Activated naive CD4-positive, alpha-beta T cell treated with anti-CD3 and anti-CD28 coated beads, Interleukin-2, amount 50 U/mL, for 16 hours (primary cell): Measurements from ENCODE around the gene IFT25.

Experiments used
- DNase-seq: peaks from one replicate; pipeline ENCODE4 v3.0.0-alpha.2; 2020

The IFT25 gene

DNA sequence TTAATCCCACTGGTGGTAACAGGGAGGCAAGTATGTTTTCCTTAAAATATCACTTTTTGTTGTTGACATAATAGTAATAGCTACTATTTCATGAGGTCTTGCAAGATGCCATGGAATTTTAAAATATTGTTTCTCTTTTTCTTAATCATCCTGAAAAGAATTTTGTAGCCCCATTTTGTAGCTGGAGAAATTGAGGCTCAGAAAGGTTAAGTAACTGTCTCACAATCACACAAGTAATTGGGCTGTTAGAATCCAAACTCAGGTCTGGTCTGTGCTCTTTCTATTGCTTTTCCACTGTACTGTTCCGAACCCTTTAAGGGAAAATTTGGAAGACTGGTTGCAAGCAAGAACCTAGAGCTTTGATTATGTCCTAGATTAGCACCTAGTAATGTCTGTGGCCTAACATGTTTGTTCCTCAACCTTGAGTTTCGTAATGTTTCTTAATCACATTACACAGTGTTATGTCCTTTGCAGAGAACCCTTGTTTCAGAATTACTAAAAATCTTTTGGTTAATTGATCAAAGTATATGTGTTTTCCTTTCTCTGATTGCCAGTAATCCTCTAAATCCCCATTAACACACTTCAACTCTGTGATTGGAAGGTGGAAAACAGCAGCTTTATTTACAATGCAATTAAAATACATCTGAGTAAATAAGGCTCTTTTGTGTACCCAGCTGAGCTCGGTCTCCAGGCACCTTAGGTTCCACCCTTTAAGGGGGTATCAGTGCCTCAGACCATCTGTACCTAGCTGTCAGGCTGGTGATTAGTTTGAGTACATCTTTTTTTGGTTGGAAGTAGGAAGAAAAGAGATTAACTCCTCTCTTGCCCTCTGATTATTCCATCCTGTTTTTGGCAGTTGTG is 11.0 kb upstream of the IFT25 start:
- DNase-seq = no peak

DNA sequence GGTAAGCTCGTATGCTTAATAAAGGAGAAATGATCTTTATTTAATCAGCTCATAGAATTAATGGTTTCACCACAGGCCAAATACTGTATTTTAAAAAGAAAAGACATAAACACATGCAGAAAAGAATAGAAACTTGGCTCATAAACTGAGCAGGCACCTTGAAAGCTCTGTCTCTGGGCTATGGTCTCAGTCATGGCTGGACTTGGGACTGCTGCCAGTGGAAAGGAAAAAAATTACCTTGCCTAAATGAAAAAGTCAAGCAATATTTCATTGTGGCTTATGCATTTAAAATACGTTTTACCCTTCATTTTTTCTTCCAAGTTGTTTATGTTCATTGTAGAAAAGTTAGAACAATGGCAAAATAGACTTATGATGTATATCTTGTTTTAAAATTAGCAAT is 8.6 kb upstream of the IFT25 start:
- no peak for DNase-seq

DNA sequence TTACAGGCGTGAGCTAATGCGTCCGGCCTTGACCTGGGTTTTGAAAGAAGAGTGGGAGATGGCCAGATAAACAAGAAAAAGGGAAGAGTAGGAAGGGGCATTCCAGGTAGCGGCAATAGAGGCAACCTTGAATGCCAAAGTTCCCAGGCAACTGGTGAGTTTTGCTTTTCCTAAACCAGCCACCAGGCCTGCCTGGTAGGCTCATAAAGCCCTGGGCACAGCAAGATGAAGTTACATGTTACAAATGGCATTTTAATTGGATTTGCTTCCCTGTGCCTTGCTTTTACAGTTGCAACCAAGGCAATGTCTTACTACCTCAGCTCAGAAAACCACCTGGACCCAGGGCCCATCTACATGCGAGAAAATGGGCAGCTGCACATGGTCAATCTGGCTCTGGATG is 6.2 kb upstream of the IFT25 start:
- DNase-seq = no peak

DNA sequence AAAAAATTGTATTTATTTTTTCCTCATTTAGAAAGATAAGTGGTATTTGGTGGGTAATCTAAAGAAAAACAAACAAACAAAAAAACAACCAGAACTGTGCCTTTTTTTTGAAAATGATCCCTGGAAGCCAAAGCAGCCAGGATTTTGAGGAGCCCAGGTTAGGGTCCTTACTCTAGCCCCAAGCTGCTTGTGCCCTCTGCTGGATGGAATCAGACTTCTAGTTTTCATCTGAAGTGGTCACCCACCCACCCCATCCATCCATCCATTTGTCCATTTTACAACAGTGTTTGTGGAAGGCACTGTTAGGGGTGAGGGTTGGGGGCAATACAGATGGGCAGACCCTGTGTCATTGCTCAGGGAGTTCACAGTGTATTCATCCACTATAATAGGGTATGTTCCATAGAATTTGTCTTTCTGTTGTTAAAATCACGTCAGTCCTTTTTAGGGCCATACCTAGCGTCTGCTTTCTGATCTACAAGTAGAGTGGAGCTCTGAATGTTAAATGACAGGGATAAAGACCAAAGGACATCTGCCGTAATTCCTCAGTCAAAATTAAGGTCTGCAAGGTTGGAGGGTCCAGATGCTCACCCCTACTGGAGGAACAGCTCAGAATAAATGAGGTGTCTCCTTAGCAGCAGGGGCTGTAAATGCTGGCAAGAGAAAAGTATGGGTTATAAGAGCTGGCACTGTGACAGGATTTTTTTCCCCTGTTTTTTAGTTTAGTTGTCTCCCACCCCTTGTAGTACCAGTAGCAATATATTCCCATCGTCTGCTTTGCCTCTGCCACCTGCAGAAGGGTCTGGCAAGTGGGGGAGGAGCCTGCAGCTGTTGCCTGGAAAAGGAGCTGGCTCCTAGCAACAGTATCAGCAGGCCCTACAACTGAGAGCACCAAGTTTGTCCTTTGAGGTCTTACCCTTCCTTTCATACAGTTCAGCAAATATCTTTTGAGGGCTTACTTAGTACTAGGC is 3.8 kb upstream of the IFT25 start:
- DNase-seq = peak; percentile 22

DNA sequence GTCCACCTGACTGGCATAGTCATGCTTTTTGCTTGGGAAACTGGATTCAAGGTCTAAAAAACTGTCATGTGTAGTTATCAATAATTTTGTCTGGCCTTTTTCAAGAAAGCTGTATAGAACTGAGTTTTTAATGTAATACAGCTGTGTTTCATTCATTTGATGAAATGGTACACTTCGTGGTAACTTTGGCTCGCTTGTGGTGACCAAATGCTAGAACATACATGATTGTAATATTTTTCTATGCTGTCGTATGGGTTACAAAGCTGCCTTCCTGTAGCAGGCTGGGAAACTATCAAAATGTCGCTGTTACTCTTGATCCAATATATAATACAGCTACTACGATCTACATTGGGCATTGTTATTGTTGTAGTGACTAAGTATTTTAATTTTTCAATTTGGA is 2.8 kb upstream of the IFT25 start:
- no peak for DNase-seq

DNA sequence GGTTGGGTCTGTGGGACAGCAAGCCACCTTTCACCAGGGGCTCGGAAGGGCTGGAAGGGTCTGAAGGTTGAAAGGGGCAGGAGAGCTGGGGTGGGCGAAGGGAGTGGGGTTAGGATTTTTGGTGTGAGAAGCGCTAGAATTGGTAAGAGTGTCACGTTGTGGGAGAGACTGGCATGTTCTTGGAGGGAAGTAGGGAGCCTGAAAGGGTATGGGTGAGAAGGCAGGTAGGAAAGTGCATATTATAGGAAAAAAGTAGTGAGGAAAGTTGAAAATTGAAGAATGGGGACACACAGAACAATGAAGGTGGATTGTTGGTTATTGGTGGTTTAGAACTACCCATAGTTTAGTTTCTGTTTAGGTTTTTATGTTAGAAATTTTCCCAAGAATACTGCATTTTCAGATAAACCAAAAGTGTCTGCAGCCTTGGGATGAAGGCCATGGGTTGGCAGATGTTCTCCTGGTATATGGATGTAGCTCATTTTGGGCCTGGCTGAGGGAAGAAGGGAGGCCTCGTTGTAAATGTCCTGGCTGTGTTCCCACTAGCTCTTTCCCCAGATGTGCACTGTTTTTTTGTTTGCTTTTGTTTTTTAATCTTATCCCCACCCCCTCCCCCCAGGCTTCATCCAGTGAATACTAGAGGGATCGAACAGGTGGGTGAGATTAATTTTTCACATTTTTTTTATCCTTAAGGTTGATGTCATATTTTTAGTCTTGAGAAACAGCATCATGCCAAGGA is 1.8 kb upstream of the IFT25 start:
- DNase-seq = no peak

DNA sequence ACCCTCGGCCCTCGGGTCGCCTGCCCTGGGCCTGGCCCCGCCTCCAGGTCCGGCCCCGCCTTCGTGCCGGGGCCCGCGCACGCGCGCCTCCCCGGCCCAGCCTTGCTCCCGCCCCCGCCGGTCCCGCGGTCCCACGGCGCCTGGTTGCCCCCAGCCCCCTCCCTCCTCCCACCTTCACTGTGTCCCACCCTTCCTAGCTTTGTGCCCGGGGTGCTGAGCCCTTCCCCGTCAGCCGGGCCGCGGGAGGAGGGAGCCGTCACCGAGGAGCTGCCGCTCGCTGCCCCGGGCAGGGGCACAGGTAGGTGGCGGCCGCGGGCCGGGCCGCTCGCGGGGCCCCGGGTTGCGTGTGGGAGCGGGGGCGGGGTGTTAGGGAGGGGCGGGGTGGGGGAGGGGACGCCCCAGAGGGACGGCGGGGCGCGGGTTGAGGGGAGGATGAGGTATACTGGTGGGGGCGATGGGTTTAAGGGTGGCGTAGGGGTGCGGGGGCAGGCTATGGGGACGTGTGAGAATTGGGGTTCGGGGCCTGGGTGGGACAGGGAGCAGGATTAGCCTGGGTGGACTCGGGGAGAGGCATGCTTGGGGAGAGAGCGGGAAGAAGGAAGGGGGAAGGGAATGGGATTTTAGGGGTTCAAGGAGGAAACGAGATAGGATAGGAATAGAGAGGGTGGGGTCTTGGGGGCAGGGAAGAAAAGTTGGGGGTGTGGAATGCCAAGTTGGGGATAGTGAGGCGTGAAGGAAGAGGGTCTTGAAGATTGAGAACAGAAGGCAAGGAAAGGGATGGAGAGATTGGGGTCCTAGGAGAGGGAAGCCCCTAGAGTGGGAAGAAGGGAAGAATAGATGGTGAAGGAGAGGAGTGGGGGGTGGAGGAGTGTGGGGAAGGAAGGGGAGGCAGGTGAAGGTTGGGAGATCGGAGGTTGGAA is 1.0 kb upstream of the IFT25 start, which contains the start of gene LRRC42:
TSS of gene LRRC42 (plus strand) at position 99 of the 920 bp plus-strand sequence. CDS start 5,650 bp downstream, outside the sequence.
- no peak for DNase-seq

DNA sequence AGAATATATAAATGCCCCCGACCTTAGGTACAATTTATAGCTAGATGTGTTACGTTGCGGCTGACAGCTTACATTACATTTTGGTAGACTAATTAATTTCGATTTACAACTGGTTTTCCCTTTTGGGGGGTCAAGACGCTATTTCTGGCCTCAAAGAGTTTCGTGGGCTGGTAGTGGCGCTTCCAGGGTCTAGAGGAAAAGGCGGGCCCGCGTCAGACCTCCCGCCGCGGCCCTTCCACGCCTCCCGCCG is 391 bp downstream of the IFT25 start:
- DNase-seq = no peak

DNA sequence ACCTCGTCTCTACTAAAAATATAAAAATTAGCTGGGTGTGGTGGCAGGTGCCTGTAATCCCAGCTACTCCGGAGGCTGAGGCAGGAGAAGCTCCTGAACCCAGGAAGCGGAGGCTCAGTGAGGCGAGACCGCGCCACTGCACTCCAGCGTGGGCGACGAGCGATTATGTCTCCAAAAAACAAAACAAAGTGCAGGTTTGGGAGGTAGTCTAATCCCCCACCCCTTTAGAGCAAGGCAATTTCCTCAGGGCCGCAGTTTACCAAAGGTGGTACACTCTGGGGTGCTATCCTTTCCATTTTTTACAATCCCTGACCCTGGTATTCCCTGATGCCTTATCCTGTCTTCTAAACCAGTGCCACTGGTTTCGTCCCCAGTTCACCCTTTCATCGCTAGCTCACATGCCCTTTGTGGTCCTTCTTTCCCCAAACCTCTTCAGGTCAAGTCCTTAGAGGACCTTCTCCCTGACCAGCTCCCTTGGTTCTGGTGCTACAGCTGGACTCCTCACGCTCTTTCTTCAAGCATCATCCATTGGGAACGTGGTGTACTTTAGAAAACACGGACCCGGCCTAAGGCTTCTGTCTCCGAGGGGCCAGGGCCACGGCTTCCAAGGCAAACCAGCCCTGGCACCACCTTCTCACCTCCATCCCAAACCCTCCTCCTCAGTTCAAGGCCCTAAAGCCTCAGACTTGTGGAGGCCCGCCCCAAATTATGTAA is 873 bp downstream of the IFT25 start:
- DNase-seq = no peak

DNA sequence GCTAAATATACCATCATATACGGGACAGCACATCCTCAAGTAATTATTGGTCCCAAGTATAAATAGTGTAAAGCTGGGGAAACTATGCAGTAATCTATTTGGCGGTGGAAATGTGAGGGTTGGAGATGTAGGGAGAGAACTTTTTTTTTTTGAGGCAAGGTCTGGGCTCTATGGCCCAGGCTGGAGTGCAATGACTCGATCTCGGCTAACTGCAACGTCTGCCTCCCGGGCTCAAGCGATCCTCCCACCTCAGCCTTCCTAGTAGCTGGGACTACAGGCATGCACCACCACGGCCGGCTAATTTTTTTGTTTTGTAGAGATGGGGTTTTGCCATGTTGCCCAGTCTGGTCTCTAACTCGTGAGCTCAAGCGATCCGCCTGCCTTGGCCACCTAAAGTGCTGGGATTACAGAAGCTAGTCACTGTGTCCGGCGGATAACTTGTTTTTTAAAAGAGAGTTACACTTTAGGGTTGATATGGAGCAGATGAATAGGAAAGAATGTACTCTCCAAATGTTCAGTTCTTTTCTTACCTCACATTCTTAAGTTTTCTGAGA is 1.9 kb downstream of the IFT25 start:
- DNase-seq = no peak

DNA sequence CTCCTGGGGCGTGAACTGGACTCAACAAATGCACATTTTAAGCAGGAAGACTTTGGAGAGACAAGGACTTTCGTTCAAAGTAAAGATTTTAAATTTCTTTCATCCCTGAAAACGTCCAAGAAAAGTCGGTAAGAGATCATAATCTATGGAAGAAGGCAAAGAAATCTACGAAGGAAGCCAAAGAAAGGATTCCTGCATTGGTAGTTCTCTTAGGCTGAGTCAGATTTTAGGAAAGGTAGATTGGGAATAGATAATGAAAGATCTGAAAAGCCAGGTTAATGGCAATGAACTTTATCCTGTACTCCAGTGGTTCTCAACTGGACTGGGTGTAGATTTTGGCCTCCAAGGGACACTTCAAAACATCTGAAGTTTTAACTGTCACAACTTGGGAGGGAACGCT is 2.4 kb downstream of the IFT25 start:
- no peak for DNase-seq

DNA sequence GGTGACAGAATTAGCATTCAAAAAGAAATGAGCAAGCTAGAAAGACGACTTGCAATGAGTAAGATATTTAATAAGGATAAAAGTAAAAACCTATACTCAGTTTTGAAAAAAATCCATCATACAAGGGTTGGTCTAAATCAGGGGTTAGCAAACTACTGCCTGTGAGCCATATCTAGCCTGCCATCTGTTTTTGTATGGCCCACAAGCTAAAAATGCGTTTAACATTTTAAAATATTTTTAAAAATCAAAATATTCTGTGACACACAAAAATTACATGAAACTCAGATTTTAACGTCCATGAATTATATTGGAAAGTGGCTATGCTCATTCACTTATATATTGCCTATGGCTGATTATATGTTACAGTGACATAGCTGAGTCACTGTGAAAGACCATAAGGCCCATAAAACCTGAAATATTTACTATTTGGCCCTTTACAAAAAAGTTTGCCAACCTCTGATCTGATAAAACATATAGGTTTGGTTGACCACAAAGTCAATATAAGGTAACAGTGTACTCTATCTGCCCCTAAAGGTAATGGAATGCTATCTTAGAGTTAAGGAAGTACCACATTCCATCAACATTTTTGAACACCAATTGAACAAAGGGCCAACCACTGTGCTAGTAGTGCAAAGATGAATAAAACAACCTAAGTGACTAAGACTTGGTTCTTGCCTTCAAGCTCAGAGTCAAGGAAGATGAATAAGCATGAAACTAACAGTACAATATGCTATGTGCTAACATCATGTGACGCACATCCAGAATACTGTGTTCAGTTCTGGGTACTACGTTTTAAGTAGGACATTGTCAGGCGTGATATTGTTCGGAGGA is 3.2 kb downstream of the IFT25 start:
- no peak for DNase-seq

DNA sequence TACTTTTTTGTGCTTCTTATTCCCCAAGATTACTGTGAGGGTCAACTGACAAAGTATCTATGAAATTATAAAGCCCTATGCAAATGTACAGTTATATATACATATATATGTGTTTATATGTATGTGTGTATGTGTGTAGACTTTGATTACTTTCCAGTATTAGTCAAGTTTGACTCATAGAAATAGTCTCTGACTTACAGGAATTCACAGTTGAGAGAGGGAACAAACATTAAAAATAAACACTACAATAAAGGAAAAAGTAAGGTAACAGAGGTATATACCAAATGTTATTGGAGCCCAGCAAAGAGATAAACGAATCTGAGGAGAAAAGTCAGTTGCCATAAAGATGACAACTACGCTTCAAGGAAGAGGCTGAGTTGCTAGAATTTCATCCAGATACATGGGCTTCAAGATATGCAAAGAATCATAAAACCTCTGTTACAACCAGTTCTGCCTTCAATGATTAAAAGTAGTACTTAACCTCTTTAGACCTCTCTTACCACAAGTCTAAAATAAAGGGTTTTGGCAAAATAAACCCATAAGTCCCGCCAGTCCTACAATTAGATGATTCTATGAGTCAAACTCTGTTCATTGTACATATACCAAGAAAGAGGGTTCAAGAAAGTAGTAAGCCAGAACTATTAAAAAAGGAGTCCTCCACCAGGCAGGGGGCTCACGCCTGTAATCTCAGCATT is 7.2 kb downstream of the IFT25 start:
- DNase-seq = no peak

DNA sequence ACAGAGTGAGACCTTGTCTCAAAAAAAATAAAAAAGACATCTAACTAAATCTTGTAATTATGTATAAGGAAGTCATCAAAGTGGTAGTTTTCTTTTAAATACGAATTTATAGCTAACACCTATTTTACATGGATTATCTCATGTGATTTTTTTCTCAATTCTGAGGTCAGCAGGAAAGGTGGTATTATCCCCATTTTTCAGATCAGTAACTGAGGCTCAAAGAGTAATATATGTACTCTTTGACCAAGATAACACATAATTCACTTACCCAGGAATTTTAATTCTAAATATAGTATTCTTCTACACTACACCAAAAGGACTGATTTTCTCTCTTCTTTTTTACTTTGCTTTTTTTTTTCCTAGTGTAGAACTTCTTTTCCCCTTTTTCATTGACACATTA is 9.1 kb downstream of the IFT25 start:
- no peak for DNase-seq

DNA sequence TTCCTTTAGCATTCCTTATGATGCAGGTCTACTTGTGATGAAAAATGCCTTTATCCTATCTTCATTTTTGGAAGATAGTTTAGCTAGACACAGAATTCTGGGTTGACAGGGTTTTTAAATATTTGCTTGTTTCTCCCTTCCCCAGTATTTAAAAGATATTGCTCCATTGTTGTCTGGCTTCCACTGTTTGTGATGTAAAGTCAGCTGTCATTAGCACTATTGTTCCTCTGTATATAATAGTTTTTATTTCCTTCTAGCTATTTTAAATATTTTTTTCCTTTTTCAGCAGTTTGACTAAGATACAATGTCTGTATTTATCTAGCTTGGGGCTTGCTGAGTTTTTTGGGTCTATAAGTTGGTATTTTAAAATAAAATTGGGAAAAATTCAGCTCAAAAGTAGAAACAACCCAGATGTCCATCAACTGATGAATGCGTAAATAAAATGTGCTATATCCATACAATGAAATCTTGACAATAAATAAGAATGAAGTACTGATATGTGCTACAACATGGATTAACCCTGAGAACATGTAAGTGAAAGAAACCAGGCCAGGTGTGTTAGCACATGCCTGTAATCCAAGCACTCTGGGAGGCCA is 11.2 kb downstream of the IFT25 start:
- no peak for DNase-seq

DNA sequence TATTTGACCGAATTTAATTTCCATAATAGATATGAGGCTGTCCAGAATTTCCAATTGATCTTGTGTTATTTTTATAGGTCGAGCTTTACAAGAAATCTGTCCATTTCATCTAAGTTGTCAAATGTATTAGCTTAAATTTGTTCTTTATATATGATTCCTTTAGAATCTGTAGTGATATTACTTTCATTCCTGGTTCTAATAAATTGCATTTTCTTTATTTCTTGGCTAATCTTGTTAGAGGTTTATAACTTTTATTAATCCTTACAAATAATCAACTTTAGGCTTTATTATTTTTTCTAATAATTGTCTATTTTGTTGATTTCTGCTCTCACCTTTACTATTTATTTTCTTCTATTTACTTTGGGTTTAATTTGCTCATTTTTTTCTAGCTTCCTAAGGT is 14.0 kb downstream of the IFT25 start:
- no peak for DNase-seq

DNA sequence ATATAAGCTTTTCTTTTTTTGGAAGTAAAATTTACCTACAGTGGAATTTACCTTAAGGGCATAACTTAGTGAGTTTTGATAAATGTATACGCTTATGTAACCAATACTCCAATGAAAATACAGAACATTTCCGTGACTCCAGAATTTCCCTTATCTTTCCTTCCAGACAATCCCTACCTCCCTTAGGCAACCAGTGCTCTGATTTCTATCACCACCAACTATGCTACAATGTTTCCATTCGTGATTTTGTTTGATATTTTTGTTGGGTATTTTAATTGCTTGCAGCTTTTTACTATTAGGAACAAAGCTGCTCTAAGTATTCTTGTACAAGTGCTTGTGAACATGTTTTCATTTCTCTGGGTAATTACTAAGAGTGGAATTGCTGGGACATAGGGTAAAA is 14.6 kb downstream of the IFT25 start:
- DNase-seq = no peak

DNA sequence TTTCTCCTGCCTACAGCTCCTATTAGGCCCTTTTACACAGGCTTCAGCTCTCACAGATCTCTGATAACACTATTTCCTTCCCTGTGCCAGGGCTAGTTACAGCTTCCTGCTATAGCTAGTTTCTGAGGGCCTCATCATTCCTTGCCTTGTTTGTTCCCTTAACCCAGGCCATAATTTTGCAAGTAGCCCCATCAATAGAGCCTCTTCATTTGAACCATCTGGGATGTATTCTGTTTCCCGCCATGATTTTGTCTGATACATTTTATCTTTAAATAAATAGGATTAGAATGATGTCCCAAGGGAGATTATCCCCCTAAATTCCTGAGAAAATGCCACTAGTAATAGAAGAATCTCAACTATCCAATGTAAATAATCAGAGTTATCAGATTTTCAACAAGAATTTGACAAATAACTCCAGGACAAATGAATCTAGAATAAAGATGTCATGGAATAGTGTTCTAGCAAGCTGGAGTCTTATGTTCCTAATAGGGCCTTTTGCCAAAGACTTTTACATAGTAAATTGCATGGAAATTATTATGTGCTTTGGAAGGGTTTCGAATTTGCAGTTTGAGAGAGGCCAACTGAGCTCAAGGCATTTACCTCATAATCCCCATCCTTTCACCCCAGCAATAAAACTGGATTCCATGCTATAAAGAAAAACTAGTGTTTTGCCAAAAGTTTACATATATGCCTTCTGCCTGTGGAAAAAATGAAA is 16.1 kb downstream of the IFT25 start:
- no peak for DNase-seq
